Lower leg skin (tissue), 3 donors: ENCODE data around the gene MTMR3.

Experiments used
- POLR2A ChIP-seq, 2 donors: fragments of 450-650 bp; IDR thresholded peaks; one replicate each; pipeline ENCODE4 v1.6.1; 2016 to 2017; ENCODE audit warnings: antibody characterized with exemption in 2 of 2, mild to moderate bottlenecking in 1 of 2, moderate library complexity in 1 of 2
- TF ChIP-seq, protein P1 (sequence below), 3 donors: fragments of 450-650 bp; IDR thresholded peaks; one replicate each; pipeline ENCODE4 v1.5.1; 2016; ENCODE audit warnings: antibody characterized with exemption in 3 of 3, mild to moderate bottlenecking in 3 of 3, moderate library complexity in 2 of 3

GRCh38 chr22:30015846-30016245 lies 132.9 kb downstream of the MTMR3 start:
- TF ChIP-seq, protein P1, sequence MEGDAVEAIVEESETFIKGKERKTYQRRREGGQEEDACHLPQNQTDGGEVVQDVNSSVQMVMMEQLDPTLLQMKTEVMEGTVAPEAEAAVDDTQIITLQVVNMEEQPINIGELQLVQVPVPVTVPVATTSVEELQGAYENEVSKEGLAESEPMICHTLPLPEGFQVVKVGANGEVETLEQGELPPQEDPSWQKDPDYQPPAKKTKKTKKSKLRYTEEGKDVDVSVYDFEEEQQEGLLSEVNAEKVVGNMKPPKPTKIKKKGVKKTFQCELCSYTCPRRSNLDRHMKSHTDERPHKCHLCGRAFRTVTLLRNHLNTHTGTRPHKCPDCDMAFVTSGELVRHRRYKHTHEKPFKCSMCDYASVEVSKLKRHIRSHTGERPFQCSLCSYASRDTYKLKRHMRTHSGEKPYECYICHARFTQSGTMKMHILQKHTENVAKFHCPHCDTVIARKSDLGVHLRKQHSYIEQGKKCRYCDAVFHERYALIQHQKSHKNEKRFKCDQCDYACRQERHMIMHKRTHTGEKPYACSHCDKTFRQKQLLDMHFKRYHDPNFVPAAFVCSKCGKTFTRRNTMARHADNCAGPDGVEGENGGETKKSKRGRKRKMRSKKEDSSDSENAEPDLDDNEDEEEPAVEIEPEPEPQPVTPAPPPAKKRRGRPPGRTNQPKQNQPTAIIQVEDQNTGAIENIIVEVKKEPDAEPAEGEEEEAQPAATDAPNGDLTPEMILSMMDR (IDR thresholded peaks at IDR 0.05): no peak
- no peak for TF ChIP-seq POLR2A (IDR thresholded peaks at IDR 0.05)
